Ovary (tissue), 3 donors: ENCODE measurements around the gene OR7G2.

Experiments used
- CTCF ChIP-seq, 3 donors: fragments of 450-650 bp in 2 of 3; fragments of 200-600 bp in 1 of 3; IDR thresholded peaks; one replicate each; pipeline versions ENCODE4 v1.5.1 to v1.8.0; 2016 to 2022; ENCODE audit warnings: antibody characterized with exemption in 3 of 3, mild to moderate bottlenecking in 1 of 3
- EP300 ChIP-seq: sonication (generic); formaldehyde crosslinking; IDR thresholded peaks from one replicate; pipeline ENCODE4 v1.6.1; 2017; ENCODE audit warnings: antibody characterized with exemption
- POLR2A ChIP-seq: fragments of 450-650 bp; IDR thresholded peaks from one replicate; pipeline ENCODE4 v1.6.1; 2017; ENCODE audit warnings: antibody characterized with exemption, mild to moderate bottlenecking, moderate library complexity
- donor health status: DM: no; HTN: no; CAD: no.

- TF ChIP-seq CTCF (IDR thresholded peaks at IDR 0.05): no peak
- no peak for TF ChIP-seq POLR2A
- no peak for TF ChIP-seq EP300
Observed at GRCh38 chr19:9155591-9155990, 48.3 kb upstream of the OR7G2 start.
